ENCODE data around the gene VILL. TPM values are rescaled to one million over a fixed set of nuclear protein-coding genes. Genes with fewer than 3 reads are reported as not detected.

Gene VILL
- total RNA-seq, 1 donor from 2014 or later = 0.48 TPM

Other genes starting within 250 kb of the VILL start
- 22.1 TPM for gene CTDSPL, start 128.9 kb upstream of the VILL start, total RNA-seq
- 11.3 TPM for gene PLCD1, start 38.9 kb downstream of the VILL start, total RNA-seq
- 0.05 TPM for gene DLEC1, start 48.4 kb downstream of the VILL start, total RNA-seq
- 479 TPM for gene ACAA1, start 146.3 kb downstream of the VILL start, total RNA-seq
- 37.5 TPM for gene MYD88, start 147.9 kb downstream of the VILL start, total RNA-seq
- gene OXSR1, start 174.8 kb downstream of the VILL start, total RNA-seq = 12.1 TPM

All from left lobe of liver (tissue), 1 donor.